HEK293T (cell line): Measurements from ENCODE around the gene LMNB1.

Experiments used
- ARNT ChIP-seq: fragments of 450-650 bp; IDR thresholded peaks from 2 replicates; pipeline ENCODE4 v1.6.1; 2017; ENCODE audit warnings: mild to moderate bottlenecking
- BHLHE40 ChIP-seq: fragments of 450-650 bp; IDR thresholded peaks from 2 replicates; pipeline ENCODE4 v1.6.1; 2016; ENCODE audit warnings: mild to moderate bottlenecking, moderate library complexity, borderline replicate concordance
- FOXA1 ChIP-seq: fragments of 450-650 bp; IDR thresholded peaks from 2 replicates; pipeline ENCODE4 v1.6.1; 2016; ENCODE audit warnings: mild to moderate bottlenecking
- L3MBTL2 ChIP-seq: fragments of 450-650 bp; conservative IDR thresholded peaks from 2 replicates; pipeline ENCODE4 v1.6.1; 2016; ENCODE audit warnings: mild to moderate bottlenecking
- NFRKB ChIP-seq: fragments of 450-650 bp; IDR thresholded peaks from 2 replicates; pipeline ENCODE4 v1.6.1; 2016; ENCODE audit warnings: mild to moderate bottlenecking, moderate library complexity
- PKNOX1 ChIP-seq: fragments of 450-650 bp; IDR thresholded peaks from 2 replicates; pipeline ENCODE4 v1.6.1; 2016
- SP1 ChIP-seq: fragments of 450-650 bp; IDR thresholded peaks from 2 replicates; pipeline ENCODE4 v1.6.1; 2017
- TARDBP ChIP-seq: fragments of 450-650 bp; IDR thresholded peaks from 2 replicates; pipeline ENCODE4 v1.6.1; 2016
- ZNF384 ChIP-seq: fragments of 450-650 bp; IDR thresholded peaks from 2 replicates; pipeline ENCODE4 v1.6.1; 2016

- TF ChIP-seq ARNT (no peak), L3MBTL2 (no peak), SP1 (no peak), FOXA1 (no peak), NFRKB (no peak), BHLHE40 (no peak), TARDBP (no peak), PKNOX1 (no peak), ZNF384 (no peak)
Measured at GRCh38 chr5:126818736-126819135, 41.8 kb downstream of the LMNB1 start.
